Smooth muscle cell (in vitro differentiated cells): Measurements from ENCODE around the gene CCR2. TPM values are rescaled to one million over a fixed set of nuclear protein-coding genes. Genes with fewer than 3 reads are reported as not detected.

Experiments used
- DNase-seq: peaks from one replicate; lab custom pipeline; 2025; ENCODE audit not compliant: unreplicated experiment; lab: John Stamatoyannopoulos, UW
- H2AFZ ChIP-seq: fragments of 200-600 bp; sonication (generic); 2 replicates; pipeline ENCODE4 v1.6.0; 2016; ENCODE audit warnings: antibody characterized with exemption, low read depth, mild to moderate bottlenecking
- H3F3A ChIP-seq: fragments of 200-600 bp; sonication (generic); 2 replicates; pipeline ENCODE4 v1.6.0; 2017; ENCODE audit warnings: antibody characterized with exemption, low read depth
- H3K27ac ChIP-seq: fragments of 200-600 bp; sonication (generic); 2 replicates; pipeline ENCODE4 v1.5.1; 2016; ENCODE audit warnings: low read depth, mild to moderate bottlenecking
- H3K27me3 ChIP-seq: fragments of 200-600 bp; sonication (generic); 2 replicates; pipeline ENCODE4 v1.6.1; 2016; ENCODE audit warnings: low read depth, mild to moderate bottlenecking
- H3K36me3 ChIP-seq: fragments of 200-600 bp; sonication (generic); 2 replicates; pipeline ENCODE4 v1.5.1; 2016; ENCODE audit warnings: low read depth
- H3K4me1 ChIP-seq: fragments of 200-600 bp; sonication (generic); 2 replicates; pipeline ENCODE4 v1.5.1; 2016; ENCODE audit warnings: low read depth
- H3K4me2 ChIP-seq: fragments of 200-600 bp; sonication (generic); 2 replicates; pipeline ENCODE4 v1.6.0; 2016; ENCODE audit warnings: mild to moderate bottlenecking
- H3K4me3 ChIP-seq: fragments of 200-600 bp; sonication (generic); 2 replicates; pipeline ENCODE4 v1.5.1; 2016; ENCODE audit warnings: mild to moderate bottlenecking
- H3K79me2 ChIP-seq: fragments of 200-600 bp; sonication (generic); 2 replicates; pipeline ENCODE4 v1.6.0; 2016; ENCODE audit warnings: low read depth, mild to moderate bottlenecking
- H3K9ac ChIP-seq: fragments of 200-600 bp; sonication (generic); 2 replicates; pipeline ENCODE4 v1.6.0; 2016; ENCODE audit warnings: low read depth
- H3K9me3 ChIP-seq: fragments of 200-600 bp; sonication (generic); replicated peaks from 2 replicates; pipeline ENCODE4 v1.5.1; 2016; ENCODE audit warnings: low read depth
- H4K20me1 ChIP-seq: fragments of 200-600 bp; sonication (generic); 2 replicates; pipeline ENCODE4 v1.6.0; 2016; ENCODE audit warnings: low read depth
- WGBS: methylation state at CpG from one replicate; pipeline ENCODE4 v1.1.7; 2016; ENCODE audit warnings: low lambda C conversion rate; 5-methylcytosine and 5-hydroxymethylcytosine counted together
- polyA plus RNA-seq: library from polyadenylated mRNA; unstranded; fragments of >200 nt; fragmentation: Nextera tagmentation; extraction: Ambion mirVana; gene quantifications from 2 replicates; pipeline ENCODE4 v1.2.1, GENCODE V29; 2016
- total RNA-seq: library from RNA; depleted of rRNA; stranded (reverse); fragments of >200 nt; gene quantifications from 2 replicates; pipeline ENCODE4 v1.2.3, GENCODE V29; 2014
- TF ChIP-seq, protein P1 (sequence below): fragments of 200-600 bp; sonication (generic); IDR thresholded peaks from 2 replicates; pipeline ENCODE4 v1.5.1; 2017; ENCODE audit warnings: borderline replicate concordance, mild to moderate bottlenecking, antibody characterized with exemption; ENCODE audit not compliant: insufficient read depth, poor library complexity, severe bottlenecking

CCR2 gene
- total and polyA plus RNA-seq, 2 experiments from 2014 or later, result not detected

DNA sequence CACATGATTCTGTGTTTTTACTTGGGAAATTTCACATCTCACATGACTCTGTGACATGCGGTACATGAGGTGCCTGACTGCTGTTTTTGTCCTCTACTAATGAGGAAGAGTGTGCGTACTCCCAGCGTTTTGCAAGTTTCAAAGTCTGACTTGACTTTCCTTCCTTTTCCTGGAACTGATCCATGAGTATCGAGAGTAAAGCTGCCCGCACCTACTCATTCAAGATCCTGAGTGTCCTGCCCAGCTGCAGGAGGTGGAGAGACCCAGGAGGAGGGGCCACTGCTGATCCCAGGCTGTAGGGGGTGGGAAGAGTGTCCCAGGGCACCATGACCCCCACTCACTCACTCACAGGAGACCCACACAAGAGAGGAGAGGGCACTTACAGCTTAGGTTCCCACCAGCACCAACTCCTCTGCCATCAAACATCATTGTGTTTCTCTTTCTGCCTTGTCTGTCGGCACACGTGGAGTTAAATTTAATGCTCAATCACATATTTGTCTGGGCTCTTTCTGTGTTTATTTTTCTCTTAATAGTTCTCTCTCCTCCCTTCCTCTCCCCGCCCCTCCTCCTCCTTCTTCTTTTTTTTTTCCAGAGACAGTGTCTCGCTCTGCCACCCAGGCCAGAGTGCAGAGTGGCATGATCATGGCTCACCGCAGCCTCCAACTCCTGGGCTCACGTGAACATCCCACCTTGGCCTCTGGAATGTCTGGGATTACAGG is 51.5 kb downstream of the CCR2 start:
- Histone ChIP-seq H3K27me3 (peaks cover 91% of the 10 kb centered on the region), H3F3A (peaks cover 3% of the 10 kb centered on the region), H3K9me3 (no peaks in the 10 kb centered on the region), H3K9ac (no peak overlapping the region), H2AFZ (no peak overlapping the region), H3K79me2 (no peaks in the 10 kb centered on the region), H3K4me3 (no peak overlapping the region), H4K20me1 (no peaks in the 10 kb centered on the region), H3K4me1 (no peaks in the 10 kb centered on the region), H3K27ac (no peak overlapping the region), H3K4me2 (no peak overlapping the region), H3K36me3 (no peaks in the 10 kb centered on the region)
- TF ChIP-seq, protein P1, sequence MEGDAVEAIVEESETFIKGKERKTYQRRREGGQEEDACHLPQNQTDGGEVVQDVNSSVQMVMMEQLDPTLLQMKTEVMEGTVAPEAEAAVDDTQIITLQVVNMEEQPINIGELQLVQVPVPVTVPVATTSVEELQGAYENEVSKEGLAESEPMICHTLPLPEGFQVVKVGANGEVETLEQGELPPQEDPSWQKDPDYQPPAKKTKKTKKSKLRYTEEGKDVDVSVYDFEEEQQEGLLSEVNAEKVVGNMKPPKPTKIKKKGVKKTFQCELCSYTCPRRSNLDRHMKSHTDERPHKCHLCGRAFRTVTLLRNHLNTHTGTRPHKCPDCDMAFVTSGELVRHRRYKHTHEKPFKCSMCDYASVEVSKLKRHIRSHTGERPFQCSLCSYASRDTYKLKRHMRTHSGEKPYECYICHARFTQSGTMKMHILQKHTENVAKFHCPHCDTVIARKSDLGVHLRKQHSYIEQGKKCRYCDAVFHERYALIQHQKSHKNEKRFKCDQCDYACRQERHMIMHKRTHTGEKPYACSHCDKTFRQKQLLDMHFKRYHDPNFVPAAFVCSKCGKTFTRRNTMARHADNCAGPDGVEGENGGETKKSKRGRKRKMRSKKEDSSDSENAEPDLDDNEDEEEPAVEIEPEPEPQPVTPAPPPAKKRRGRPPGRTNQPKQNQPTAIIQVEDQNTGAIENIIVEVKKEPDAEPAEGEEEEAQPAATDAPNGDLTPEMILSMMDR, result no peak
- DNase-seq, result no peak
- 80% methylated on average over 11 of the region's 11 CpGs for WGBS

DNA sequence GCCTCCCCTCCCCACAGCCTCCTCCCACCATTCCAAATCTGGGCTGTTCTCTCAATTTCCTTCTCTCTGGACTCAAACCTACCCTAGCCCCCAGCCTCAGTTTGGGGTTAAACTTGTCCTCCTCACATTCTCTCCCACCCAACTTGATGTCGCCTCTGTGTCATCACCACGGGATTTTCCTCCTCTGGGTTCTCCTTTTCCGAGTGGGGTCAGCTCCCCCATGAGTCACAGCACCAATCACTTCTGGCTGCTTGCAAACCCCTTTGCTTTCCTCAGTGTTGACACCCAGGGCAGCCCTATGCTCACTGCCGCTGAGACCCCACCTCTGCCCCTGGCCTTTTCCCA is 52.5 kb downstream of the CCR2 start:
- Histone ChIP-seq H3K27me3 (peaks cover 94% of the 10 kb centered on the region), H2AFZ (no peak overlapping the region), H3K27ac (no peak overlapping the region), H3K79me2 (no peaks in the 10 kb centered on the region), H3K9ac (no peak overlapping the region), H3K9me3 (no peaks in the 10 kb centered on the region), H3K36me3 (no peaks in the 10 kb centered on the region), H3F3A (no peaks in the 10 kb centered on the region), H3K4me3 (no peak overlapping the region), H4K20me1 (no peaks in the 10 kb centered on the region), H3K4me2 (no peak overlapping the region), H3K4me1 (no peaks in the 10 kb centered on the region)
- WGBS, result 75% methylated on average over 4 of the region's 4 CpGs
- TF ChIP-seq, protein P1, result no peak
- DNase-seq, result no peak

DNA sequence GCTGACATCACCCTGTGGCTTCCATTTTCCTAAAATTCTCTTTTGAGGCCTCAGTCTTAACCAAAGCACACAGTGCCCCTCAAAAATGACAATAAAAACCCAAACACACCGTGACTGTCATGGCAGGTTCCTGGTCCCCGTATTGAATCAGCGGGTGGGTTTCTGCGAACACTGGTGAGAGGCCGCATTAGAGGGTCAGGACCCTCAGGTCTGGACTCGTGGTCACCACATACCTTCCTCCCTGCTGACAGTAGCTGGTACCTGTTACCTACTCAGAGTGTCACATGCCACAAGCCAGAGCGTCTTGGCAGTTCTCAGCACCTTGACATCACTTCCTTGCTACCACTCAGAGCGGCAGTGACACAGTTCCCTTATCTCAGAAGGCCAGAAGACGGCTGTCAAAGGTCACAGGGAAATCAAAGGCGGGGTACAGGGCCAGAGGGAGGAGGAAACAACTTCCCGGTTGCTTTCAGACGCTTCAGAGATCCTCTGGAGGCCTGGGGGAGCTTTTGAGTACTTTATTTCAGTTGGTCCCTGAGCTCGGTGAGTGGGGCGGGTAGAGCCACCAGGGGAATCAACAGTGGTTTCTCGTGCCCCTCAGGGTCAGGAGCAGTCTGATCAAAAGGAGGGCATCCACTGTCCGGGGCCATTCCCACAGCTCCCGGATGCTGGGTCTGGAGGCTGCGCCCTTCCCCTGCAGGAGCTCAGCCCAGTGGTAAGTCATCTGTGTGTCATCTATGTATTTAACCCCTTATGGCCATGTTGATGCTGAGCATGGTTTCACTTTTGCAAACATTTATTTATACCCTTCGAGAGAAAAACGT is 53.1 kb downstream of the CCR2 start, which contains the start of the genes CCR5AS and CCRL2:
TSS of gene CCR5AS (minus strand) at position 279 of the 824 bp plus-strand sequence.
TSS of gene CCRL2 (plus strand) at position 472 of the 824 bp plus-strand sequence. CDS start 821 bp downstream, outside the sequence.
- no peak within 1 kb of the TSS for H3K27ac ChIP-seq
- H3K27me3 ChIP-seq, result peaks cover 95% of the 10 kb centered on the region
- no peak within 1 kb of the TSS for H3K4me2 ChIP-seq
- H3F3A ChIP-seq, result no peaks in the 10 kb centered on the region
- DNase-seq, result no peak
- no peak within 1 kb of the TSS for H3K9ac ChIP-seq
- H3K9me3 ChIP-seq, result no peaks in the 10 kb centered on the region
- no peak within 1 kb of the TSS for H2AFZ ChIP-seq
- 73% methylated on average over 20 of the region's 20 CpGs for WGBS
- no peak within 1 kb of the TSS for H3K4me3 ChIP-seq
- H3K36me3 ChIP-seq, result no peaks in the 10 kb centered on the region
- no peaks in the 10 kb centered on the region for H3K4me1 ChIP-seq
- TF ChIP-seq, protein P1, result no peak
- H3K79me2 ChIP-seq, result no peaks in the 10 kb centered on the region
- no peaks in the 10 kb centered on the region for H4K20me1 ChIP-seq
